Dedifferentiated amniotic fluid mesenchymal stem cell (primary cell): Measurements from ENCODE around the gene TSACC.
"Not testable (repeated sequence)": the region's sequence is repeated elsewhere in the genome, so short reads cannot be mapped to it uniquely, and the experiment has no call there.

ENCODE experiments used
- DNase-seq: peaks from one replicate; pipeline ENCODE4 v3.0.0-alpha.2; 2016; ENCODE audit errors: extremely low spot score

Gene TSACC

GRCh38 chr1:156338180-156338976 is at the start of gene TSACC, which contains the start of gene CCT3:
TSS of gene TSACC (plus strand) at chr1:156338526. CDS start at chr1:156339758, 1,232 bp downstream.
TSS of gene CCT3 (minus strand) at chr1:156338292. CDS start at chr1:156338184, 108 bp downstream.
- DNase-seq = peak; percentile 100

- DNase-seq = no peak
These were observed 48.5 kb upstream of the TSACC start for GRCh38 chr1:156289857-156290256.

- peak; percentile 83 for DNase-seq
These were observed 46.9 kb upstream of the TSACC start for GRCh38 chr1:156291226-156292061.

- DNase-seq = no peak
These were observed 45.3 kb upstream of the TSACC start for GRCh38 chr1:156293098-156293434.

- DNase-seq = no peak
These were observed 44.4 kb upstream of the TSACC start for GRCh38 chr1:156293895-156294294.

GRCh38 chr1:156295391-156295947 is 42.9 kb upstream of the TSACC start, which contains the start of gene GLMP:
TSS of gene GLMP (minus strand) at chr1:156295679. CDS start at chr1:156295645, 34 bp downstream.
- DNase-seq = peak; percentile 59

- no peak for DNase-seq
These were observed 39.4 kb upstream of the TSACC start, which contains the start of gene VHLL for GRCh38 chr1:156298852-156299357. TSS of gene VHLL (minus strand) at chr1:156299307. CDS start at chr1:156299189, 118 bp downstream.

- DNase-seq = no peak
These were observed 35.1 kb upstream of the TSACC start for GRCh38 chr1:156303241-156303640.

- DNase-seq = no peak
These were observed 33.1 kb upstream of the TSACC start for GRCh38 chr1:156305215-156305614.

- DNase-seq = no peak
These were observed 30.2 kb upstream of the TSACC start for GRCh38 chr1:156308078-156308477.

GRCh38 chr1:156310962-156311361 is 27.4 kb upstream of the TSACC start:
- no peak for DNase-seq

GRCh38 chr1:156316909-156317308 is 21.4 kb upstream of the TSACC start:
- no peak for DNase-seq

- DNase-seq = peak; percentile 23
These were observed 18.7 kb upstream of the TSACC start for GRCh38 chr1:156319664-156320063.

GRCh38 chr1:156320560-156320959 is 17.8 kb upstream of the TSACC start:
- no peak for DNase-seq

- DNase-seq = not testable (repeated sequence)
These were observed 15.1 kb upstream of the TSACC start for GRCh38 chr1:156323179-156323578.

GRCh38 chr1:156336242-156336641 is 2.1 kb upstream of the TSACC start:
- no peak for DNase-seq

- no peak for DNase-seq
These were observed 1.1 kb upstream of the TSACC start for GRCh38 chr1:156337052-156337887.

- no peak for DNase-seq
These were observed 492 bp upstream of the TSACC start for GRCh38 chr1:156337888-156338179.

GRCh38 chr1:156342166-156342955 is 4.0 kb downstream of the TSACC start:
- DNase-seq = no peak

- DNase-seq = no peak
These were observed 6.1 kb downstream of the TSACC start for GRCh38 chr1:156344409-156344808.

- not testable (repeated sequence) for DNase-seq
These were observed 7.7 kb downstream of the TSACC start for GRCh38 chr1:156346035-156346434.
